HEK293 (cell line): ENCODE results near the gene MUSK.

Experiments
- SP3 ChIP-seq: fragments of 450-650 bp; formaldehyde crosslinking; IDR thresholded peaks from 2 replicates; pipeline ENCODE4 v1.5.1; 2016; ENCODE audit warnings: missing biosample characterization, missing genetic modification characterization
- ZNF138 ChIP-seq: fragments of 450-650 bp; formaldehyde crosslinking; IDR thresholded peaks from 2 replicates; pipeline ENCODE4 v1.5.1; 2016; ENCODE audit warnings: missing biosample characterization, missing genetic modification characterization, borderline replicate concordance
- ZNF239 ChIP-seq: fragments of 450-650 bp; formaldehyde crosslinking; IDR thresholded peaks from 2 replicates; pipeline ENCODE4 v1.5.1; 2016; ENCODE audit warnings: missing biosample characterization, missing genetic modification characterization
- ZSCAN23 ChIP-seq: fragments of 450-650 bp; formaldehyde crosslinking; IDR thresholded peaks from 2 replicates; pipeline ENCODE4 v1.5.1; 2016; ENCODE audit warnings: missing biosample characterization, missing genetic modification characterization
- TF ChIP-seq, protein P1 (sequence below): fragments of 450-650 bp; formaldehyde crosslinking; IDR thresholded peaks from 2 replicates; pipeline ENCODE4 v1.5.1; 2016; ENCODE audit warnings: missing biosample characterization, missing genetic modification characterization
- TF ChIP-seq, protein P2 (sequence below): fragments of 450-650 bp; formaldehyde crosslinking; IDR thresholded peaks from 2 replicates; pipeline ENCODE4 v1.5.1; 2016; ENCODE audit warnings: missing biosample characterization, missing genetic modification characterization, low read depth
- TF ChIP-seq, protein P3 (sequence below): fragments of 450-650 bp; formaldehyde crosslinking; IDR thresholded peaks from 2 replicates; pipeline ENCODE4 v1.5.1; 2016; ENCODE audit warnings: missing biosample characterization, missing genetic modification characterization

DNA sequence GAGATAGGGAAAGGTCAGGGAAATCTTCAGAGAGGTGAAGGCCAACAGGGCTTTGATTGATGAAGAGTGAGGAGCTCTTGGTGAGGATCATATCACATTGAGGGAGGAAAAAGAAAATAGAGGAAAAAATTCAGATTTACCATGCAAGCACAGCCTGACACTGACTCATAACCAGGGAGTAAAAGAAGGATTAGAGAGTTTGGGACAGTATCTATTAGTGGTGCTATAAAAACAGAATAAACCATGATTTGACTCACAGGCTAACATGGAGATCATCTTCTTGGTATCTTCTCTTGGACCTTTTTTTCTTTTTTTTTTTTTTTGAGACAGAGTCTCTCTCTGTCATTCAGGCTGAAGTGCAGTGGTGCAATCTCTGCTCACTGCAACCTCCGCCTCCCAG is 44.4 kb downstream of the MUSK start:
- TF ChIP-seq ZNF239 (tag by site-specific recombination) (no peak), ZSCAN23 (tag by site-specific recombination) (no peak), SP3 (tag by site-specific recombination) (no peak), ZNF138 (tag by site-specific recombination) (no peak)
- TF ChIP-seq, protein P1, sequence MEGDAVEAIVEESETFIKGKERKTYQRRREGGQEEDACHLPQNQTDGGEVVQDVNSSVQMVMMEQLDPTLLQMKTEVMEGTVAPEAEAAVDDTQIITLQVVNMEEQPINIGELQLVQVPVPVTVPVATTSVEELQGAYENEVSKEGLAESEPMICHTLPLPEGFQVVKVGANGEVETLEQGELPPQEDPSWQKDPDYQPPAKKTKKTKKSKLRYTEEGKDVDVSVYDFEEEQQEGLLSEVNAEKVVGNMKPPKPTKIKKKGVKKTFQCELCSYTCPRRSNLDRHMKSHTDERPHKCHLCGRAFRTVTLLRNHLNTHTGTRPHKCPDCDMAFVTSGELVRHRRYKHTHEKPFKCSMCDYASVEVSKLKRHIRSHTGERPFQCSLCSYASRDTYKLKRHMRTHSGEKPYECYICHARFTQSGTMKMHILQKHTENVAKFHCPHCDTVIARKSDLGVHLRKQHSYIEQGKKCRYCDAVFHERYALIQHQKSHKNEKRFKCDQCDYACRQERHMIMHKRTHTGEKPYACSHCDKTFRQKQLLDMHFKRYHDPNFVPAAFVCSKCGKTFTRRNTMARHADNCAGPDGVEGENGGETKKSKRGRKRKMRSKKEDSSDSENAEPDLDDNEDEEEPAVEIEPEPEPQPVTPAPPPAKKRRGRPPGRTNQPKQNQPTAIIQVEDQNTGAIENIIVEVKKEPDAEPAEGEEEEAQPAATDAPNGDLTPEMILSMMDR: no peak
- TF ChIP-seq, protein P2, sequence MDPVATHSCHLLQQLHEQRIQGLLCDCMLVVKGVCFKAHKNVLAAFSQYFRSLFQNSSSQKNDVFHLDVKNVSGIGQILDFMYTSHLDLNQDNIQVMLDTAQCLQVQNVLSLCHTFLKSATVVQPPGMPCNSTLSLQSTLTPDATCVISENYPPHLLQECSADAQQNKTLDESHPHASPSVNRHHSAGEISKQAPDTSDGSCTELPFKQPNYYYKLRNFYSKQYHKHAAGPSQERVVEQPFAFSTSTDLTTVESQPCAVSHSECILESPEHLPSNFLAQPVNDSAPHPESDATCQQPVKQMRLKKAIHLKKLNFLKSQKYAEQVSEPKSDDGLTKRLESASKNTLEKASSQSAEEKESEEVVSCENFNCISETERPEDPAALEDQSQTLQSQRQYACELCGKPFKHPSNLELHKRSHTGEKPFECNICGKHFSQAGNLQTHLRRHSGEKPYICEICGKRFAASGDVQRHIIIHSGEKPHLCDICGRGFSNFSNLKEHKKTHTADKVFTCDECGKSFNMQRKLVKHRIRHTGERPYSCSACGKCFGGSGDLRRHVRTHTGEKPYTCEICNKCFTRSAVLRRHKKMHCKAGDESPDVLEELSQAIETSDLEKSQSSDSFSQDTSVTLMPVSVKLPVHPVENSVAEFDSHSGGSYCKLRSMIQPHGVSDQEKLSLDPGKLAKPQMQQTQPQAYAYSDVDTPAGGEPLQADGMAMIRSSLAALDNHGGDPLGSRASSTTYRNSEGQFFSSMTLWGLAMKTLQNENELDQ (tag by site-specific recombination): no peak
- TF ChIP-seq, protein P3, sequence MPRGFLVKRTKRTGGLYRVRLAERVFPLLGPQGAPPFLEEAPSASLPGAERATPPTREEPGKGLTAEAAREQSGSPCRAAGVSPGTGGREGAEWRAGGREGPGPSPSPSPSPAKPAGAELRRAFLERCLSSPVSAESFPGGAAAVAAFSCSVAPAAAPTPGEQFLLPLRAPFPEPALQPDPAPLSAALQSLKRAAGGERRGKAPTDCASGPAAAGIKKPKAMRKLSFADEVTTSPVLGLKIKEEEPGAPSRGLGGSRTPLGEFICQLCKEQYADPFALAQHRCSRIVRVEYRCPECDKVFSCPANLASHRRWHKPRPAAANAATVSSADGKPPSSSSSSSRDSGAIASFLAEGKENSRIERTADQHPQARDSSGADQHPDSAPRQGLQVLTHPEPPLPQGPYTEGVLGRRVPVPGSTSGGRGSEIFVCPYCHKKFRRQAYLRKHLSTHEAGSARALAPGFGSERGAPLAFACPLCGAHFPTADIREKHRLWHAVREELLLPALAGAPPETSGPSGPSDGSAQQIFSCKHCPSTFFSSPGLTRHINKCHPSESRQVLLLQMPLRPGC: no peak
